OCI-LY7 (cell line): Measurements from ENCODE around the gene SNRPD3. TPM values are rescaled to one million over a fixed set of nuclear protein-coding genes. Genes with fewer than 3 reads are reported as not detected.

Experiments used
- BruUV-seq: library from RNA; stranded (reverse); fragments of 400-500 nt; replicated peaks from 2 replicates; lab custom pipeline; 2021; lab: Mats Ljungman, UMichigan
- CTCF ChIA-PET: fragments of 300-600 bp; sonication (Branson Sonifier 250); formaldehyde crosslinking; loops from one replicate; lab custom pipeline; 2022; ENCODE audit warnings: antibody characterized with exemption; ENCODE audit not compliant: unreplicated experiment; lab: Charles Lee
- POLR2A ChIA-PET: fragments of 300-600 bp; sonication (Branson Sonifier 250); formaldehyde crosslinking; loops from one replicate; lab custom pipeline; 2022; ENCODE audit warnings: antibody characterized with exemption; lab: Charles Lee
- DNase-seq: peaks from one replicate; pipeline ENCODE4 v3.0.0-alpha.2; 2015; ENCODE audit warnings: low spot score
- H2AFZ ChIP-seq: fragments of 200-600 bp; sonication (generic), shearing (Covaris generic); 2 replicates; pipeline ENCODE4 v1.6.1; 2014; ENCODE audit warnings: mild to moderate bottlenecking, antibody characterized with exemption, low read length, moderate library complexity
- H3K27ac ChIP-seq: fragments of 200-600 bp; sonication (generic); 2 replicates; pipeline ENCODE4 v1.5.1; 2014; ENCODE audit warnings: mixed run types, low read depth, mild to moderate bottlenecking, moderate library complexity, low read length, inconsistent platforms; ENCODE audit not compliant: poor library complexity, severe bottlenecking
- H3K36me3 ChIP-seq: fragments of 200-600 bp; sonication (generic); 2 replicates; pipeline ENCODE4 v1.6.1; 2014; ENCODE audit warnings: mild to moderate bottlenecking, antibody characterized with exemption, low read length, moderate library complexity, mixed read lengths; ENCODE audit not compliant: insufficient read depth
- H3K4me1 ChIP-seq: fragments of 200-600 bp; sonication (generic); 2 replicates; pipeline ENCODE4 v1.5.1; 2014; ENCODE audit warnings: mild to moderate bottlenecking, low read length; ENCODE audit not compliant: insufficient read depth, poor library complexity, severe bottlenecking
- H3K4me2 ChIP-seq: fragments of 200-600 bp; sonication (generic); 2 replicates; pipeline ENCODE4 v1.6.1; 2014; ENCODE audit warnings: mild to moderate bottlenecking, low read length
- H3K4me3 ChIP-seq: fragments of 200-600 bp; sonication (generic); 2 replicates; pipeline ENCODE4 v1.5.1; 2014; ENCODE audit warnings: mild to moderate bottlenecking, low read depth, low read length; ENCODE audit not compliant: poor library complexity, severe bottlenecking
- H3K79me2 ChIP-seq: fragments of 200-600 bp; sonication (generic); 2 replicates; pipeline ENCODE4 v1.6.1; 2016; ENCODE audit warnings: low read depth, mild to moderate bottlenecking, low read length, moderate library complexity, mixed read lengths; ENCODE audit not compliant: insufficient read depth
- H3K9me2 ChIP-seq: fragments of 200-600 bp; sonication (generic); 2 replicates; pipeline ENCODE4 v1.6.1; 2016; ENCODE audit warnings: mild to moderate bottlenecking, low read length, mixed read lengths; ENCODE audit not compliant: insufficient read depth
- H3K9me3 ChIP-seq: fragments of 200-600 bp; sonication (generic); 2 replicates; pipeline ENCODE4 v1.6.1; 2014; ENCODE audit warnings: mild to moderate bottlenecking, mixed run types, low read length, mixed read lengths
- H4K20me1 ChIP-seq: fragments of 200-600 bp; sonication (generic); 2 replicates; pipeline ENCODE4 v1.6.1; 2014; ENCODE audit warnings: mild to moderate bottlenecking, antibody characterized with exemption, low read length, moderate library complexity, mixed read lengths; ENCODE audit not compliant: insufficient read depth
- CTCF ChIP-seq: fragments of 200-600 bp; sonication (generic); conservative IDR thresholded peaks from 2 replicates; pipeline ENCODE4 v1.5.1; 2014; ENCODE audit warnings: mild to moderate bottlenecking, antibody characterized with exemption, low read length, moderate library complexity, mixed read lengths
- EZH2phosphoT487 ChIP-seq: fragments of 200-600 bp; sonication (generic); IDR thresholded peaks from 2 replicates; pipeline ENCODE4 v1.6.1; 2018; ENCODE audit warnings: low read depth, borderline replicate concordance, mild to moderate bottlenecking, mixed run types, antibody characterized with exemption, low read length, moderate library complexity, mixed read lengths
- intact Hi-C: fragments of 100-400 bp; cut with micrococcal nuclease; formaldehyde crosslinking; loops from one replicate; pipeline ENCODE4 v1.10.0; 2022; ENCODE audit not compliant: unreplicated experiment
- total RNA-seq, 2 experiments: library from RNA; depleted of rRNA in 1 of 2; stranded (reverse); fragments of >200 nt in 1 of 2; shearing (Covaris generic) in 1 of 2; gene quantifications; 2 replicates each; pipeline ENCODE4 v1.2.3, GENCODE V29; 2014 to 2022

Gene SNRPD3
- total RNA-seq, 2 experiments from 2014 or later, result 166 to 264 TPM

GRCh38 chr22:24543185-24543601 lies 12.6 kb upstream of the SNRPD3 start:
- Histone ChIP-seq H3K4me3 (no peak overlapping the region), H3K9me2 (no peaks in the 10 kb centered on the region), H3K27ac (no peak overlapping the region), H3K4me1 (no peaks in the 10 kb centered on the region), H2AFZ (no peak overlapping the region), H3K79me2 (no peaks in the 10 kb centered on the region), H3K4me2 (no peak overlapping the region), H3K9me3 (no peaks in the 10 kb centered on the region), H4K20me1 (no peaks in the 10 kb centered on the region), H3K36me3 (peaks cover 79% of the 10 kb centered on the region)
- no peak for DNase-seq
- ChIA-PET CTCF (no interaction called here), POLR2A (no interaction called here)
- BruUV-seq, result no TSS peak
- intact Hi-C loops, result no loop called here
- TF ChIP-seq CTCF, result no peak

GRCh38 chr22:24543679-24544243 lies 12.0 kb upstream of the SNRPD3 start:
- BruUV-seq, result no TSS peak
- TF ChIP-seq EZH2phosphoT487, result no peak
- no peak overlapping the region for H2AFZ ChIP-seq
- H3K27ac ChIP-seq, result no peak overlapping the region
- no peaks in the 10 kb centered on the region for H3K9me2 ChIP-seq
- no peaks in the 10 kb centered on the region for H4K20me1 ChIP-seq
- no peaks in the 10 kb centered on the region for H3K79me2 ChIP-seq
- DNase-seq, result no peak
- CTCF ChIA-PET, result no interaction called here
- POLR2A ChIA-PET, result interaction anchor here (0.6 kb wide), 1 partner anchor 12 kb away, joined by 3 read pairs; the partner anchor contains the start of gene SNRPD3
- H3K9me3 ChIP-seq, result no peaks in the 10 kb centered on the region
- H3K4me2 ChIP-seq, result no peak overlapping the region
- H3K36me3 ChIP-seq, result peaks cover 85% of the 10 kb centered on the region
- H3K4me1 ChIP-seq, result no peaks in the 10 kb centered on the region
- H3K4me3 ChIP-seq, result no peak overlapping the region
- intact Hi-C loops, result no loop called here

GRCh38 chr22:24548812-24549211 lies 7.0 kb upstream of the SNRPD3 start:
- no peak overlapping the region for H3K27ac ChIP-seq
- no peaks in the 10 kb centered on the region for H3K9me2 ChIP-seq
- H3K36me3 ChIP-seq, result peaks cover 66% of the 10 kb centered on the region
- ChIA-PET CTCF (no interaction called here), POLR2A (no interaction called here)
- no peak for DNase-seq
- H3K79me2 ChIP-seq, result peaks cover 23% of the 10 kb centered on the region; the same call in 1 of the 2 replicates
- no peak overlapping the region for H3K4me2 ChIP-seq
- intact Hi-C loops, result no loop called here
- TF ChIP-seq EZH2phosphoT487 (no peak), CTCF (no peak)
- peaks cover 29% of the 10 kb centered on the region for H3K4me1 ChIP-seq
- no peak overlapping the region for H2AFZ ChIP-seq
- H3K4me3 ChIP-seq, result no peak overlapping the region
- H3K9me3 ChIP-seq, result no peaks in the 10 kb centered on the region
- H4K20me1 ChIP-seq, result peaks cover 6% of the 10 kb centered on the region
- no TSS peak for BruUV-seq
